GM13977 (cell line): ENCODE results near the gene MAPK1.
A peak's percentile ranks its signal among the peaks of the same experiment; 100 is the strongest.
"Not testable (repeated sequence)": the region's sequence is repeated elsewhere in the genome, so short reads cannot be mapped to it uniquely, and the experiment has no call there.

Experiments used
- DNase-seq: peaks from one replicate; pipeline ENCODE4 v3.0.0; 2012; ENCODE audit warnings: low spot score
- CTCF ChIP-seq: IDR thresholded peaks from 2 replicates; pipeline ENCODE4 v1.5.1; 2012; ENCODE audit warnings: mild to moderate bottlenecking, control low read depth; ENCODE audit not compliant: insufficient read depth; ENCODE audit errors: extremely low read depth, missing control alignments
- in situ Hi-C: fragments of 300-500 bp; cut with MboI; formaldehyde crosslinking; loops from one replicate; pipeline ENCODE4 v1.12.0; 2022; ENCODE audit warnings: low sequenced_read_pairs, low pct_unique_long_range_greater_than_20kb, mixed read lengths, inconsistent platforms; ENCODE audit not compliant: unreplicated experiment

Gene MAPK1

GRCh38 chr22:21755851-21756284, 111.6 kb downstream of the MAPK1 start:
- in situ Hi-C loops: no loop called here
- DNase-seq: peak; percentile 46
- no peak for TF ChIP-seq CTCF

GRCh38 chr22:21754523-21754922, 112.9 kb downstream of the MAPK1 start:
- TF ChIP-seq CTCF: no peak
- in situ Hi-C loops: no loop called here
- no peak for DNase-seq

GRCh38 chr22:21753374-21754111, 113.9 kb downstream of the MAPK1 start:
- DNase-seq: no peak
- no peak for TF ChIP-seq CTCF
- in situ Hi-C loops: no loop called here

- no peak for DNase-seq
- no peak for TF ChIP-seq CTCF
- in situ Hi-C loops: no loop called here
These were observed 115.2 kb downstream of the MAPK1 start for GRCh38 chr22:21752276-21752675.

- in situ Hi-C loops: no loop called here
- no peak for TF ChIP-seq CTCF
- DNase-seq: no peak
These were observed 121.5 kb downstream of the MAPK1 start for GRCh38 chr22:21745948-21746347.

- in situ Hi-C loops, DNase-seq: not testable (repeated sequence)
These were observed 122.5 kb downstream of the MAPK1 start for GRCh38 chr22:21744917-21745316.

GRCh38 chr22:21741790-21742189, 125.7 kb downstream of the MAPK1 start:
- TF ChIP-seq CTCF: no peak
- DNase-seq: no peak
- in situ Hi-C loops: no loop called here
